ENCODE data around the gene SLC38A8. TPM values are rescaled to one million over a fixed set of nuclear protein-coding genes. Genes with fewer than 3 reads are reported as not detected.

SLC38A8 gene
- total RNA-seq, 6 experiments from 2014 or later, result not detected

DNA sequence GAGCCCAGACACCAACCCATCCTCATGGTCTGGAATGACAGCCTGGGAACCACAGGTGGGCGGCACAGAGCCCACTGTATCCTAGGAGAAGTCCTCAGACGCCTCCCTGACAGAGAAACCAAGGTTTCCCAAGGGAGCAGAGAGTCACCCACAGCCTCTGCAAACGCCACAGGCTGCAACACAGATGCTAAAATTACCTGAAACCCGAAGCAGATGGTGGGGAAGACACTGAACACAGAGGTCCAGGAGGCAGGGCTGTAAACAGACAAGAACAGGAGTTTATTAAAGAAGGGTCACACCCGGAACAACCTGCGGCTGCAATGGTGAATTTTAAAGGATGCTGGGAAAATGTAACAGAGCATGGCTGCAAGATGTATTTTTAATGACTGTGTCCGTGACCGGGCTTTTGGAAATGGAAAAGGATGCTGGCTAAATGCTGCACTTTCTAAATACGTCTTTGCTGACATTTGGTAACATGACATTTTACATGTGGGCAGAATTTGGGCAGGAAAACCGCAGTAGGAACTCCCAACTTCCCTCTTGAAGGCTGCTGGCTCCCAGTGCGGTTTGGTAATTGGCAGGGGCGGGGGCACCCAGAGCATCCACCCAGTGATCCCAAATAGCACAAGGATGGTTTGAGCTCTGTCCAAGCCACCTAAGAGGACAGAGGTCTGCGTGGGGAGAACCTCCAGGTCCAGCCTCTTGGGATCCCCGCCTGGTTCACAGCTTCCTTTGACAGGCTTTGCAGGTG, 13.1 kb downstream of the SLC38A8 start:
- Mint-ChIP-seq H3K9me3 (no peaks in the 10 kb centered on the region), H3K27me3 (ENCODE audit: insufficient read depth) (peaks cover 24% of the 10 kb centered on the region), H3K4me3 (no peak overlapping the region), H3K27ac (no peak overlapping the region), H3K4me1 (ENCODE audit: low read depth) (peaks cover 8% of the 10 kb centered on the region), H3K36me3 (ENCODE audit: low read depth) (no peaks in the 10 kb centered on the region)
- TF ChIP-seq, protein P1, sequence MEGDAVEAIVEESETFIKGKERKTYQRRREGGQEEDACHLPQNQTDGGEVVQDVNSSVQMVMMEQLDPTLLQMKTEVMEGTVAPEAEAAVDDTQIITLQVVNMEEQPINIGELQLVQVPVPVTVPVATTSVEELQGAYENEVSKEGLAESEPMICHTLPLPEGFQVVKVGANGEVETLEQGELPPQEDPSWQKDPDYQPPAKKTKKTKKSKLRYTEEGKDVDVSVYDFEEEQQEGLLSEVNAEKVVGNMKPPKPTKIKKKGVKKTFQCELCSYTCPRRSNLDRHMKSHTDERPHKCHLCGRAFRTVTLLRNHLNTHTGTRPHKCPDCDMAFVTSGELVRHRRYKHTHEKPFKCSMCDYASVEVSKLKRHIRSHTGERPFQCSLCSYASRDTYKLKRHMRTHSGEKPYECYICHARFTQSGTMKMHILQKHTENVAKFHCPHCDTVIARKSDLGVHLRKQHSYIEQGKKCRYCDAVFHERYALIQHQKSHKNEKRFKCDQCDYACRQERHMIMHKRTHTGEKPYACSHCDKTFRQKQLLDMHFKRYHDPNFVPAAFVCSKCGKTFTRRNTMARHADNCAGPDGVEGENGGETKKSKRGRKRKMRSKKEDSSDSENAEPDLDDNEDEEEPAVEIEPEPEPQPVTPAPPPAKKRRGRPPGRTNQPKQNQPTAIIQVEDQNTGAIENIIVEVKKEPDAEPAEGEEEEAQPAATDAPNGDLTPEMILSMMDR (IDR thresholded peaks at IDR 0.05), result no peak
- DNase-seq, result no peak

DNA sequence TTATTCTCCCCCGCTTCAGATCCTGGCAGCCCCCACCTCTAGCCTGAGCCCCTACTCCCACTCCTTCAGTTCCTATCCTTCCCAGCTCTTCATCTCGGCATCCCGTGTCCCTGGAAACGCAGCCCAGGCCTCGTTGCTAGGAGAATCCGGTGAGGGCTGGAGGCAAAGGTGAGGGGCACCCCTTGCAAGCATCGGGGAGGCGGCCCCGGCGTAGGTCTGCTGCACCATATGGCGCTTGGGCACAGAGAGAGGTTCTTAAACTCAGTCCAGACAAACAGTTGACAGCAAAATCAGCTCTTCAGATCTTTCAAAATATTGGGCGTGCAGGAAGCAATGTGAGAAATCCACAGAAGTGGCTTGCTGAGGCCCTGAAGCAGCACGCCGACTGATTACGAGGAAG, 15.0 kb downstream of the SLC38A8 start:
- TF ChIP-seq, protein P1 (IDR thresholded peaks at IDR 0.05), result no peak
- Mint-ChIP-seq H3K27me3 (ENCODE audit: insufficient read depth) (peaks cover 26% of the 10 kb centered on the region), H3K4me1 (ENCODE audit: low read depth) (peaks cover 8% of the 10 kb centered on the region), H3K4me3 (no peak overlapping the region), H3K27ac (no peak overlapping the region), H3K9me3 (peaks cover 1% of the 10 kb centered on the region; the same call in 1 of the 2 replicates), H3K36me3 (ENCODE audit: low read depth) (no peaks in the 10 kb centered on the region)
- DNase-seq, result no peak

DNA sequence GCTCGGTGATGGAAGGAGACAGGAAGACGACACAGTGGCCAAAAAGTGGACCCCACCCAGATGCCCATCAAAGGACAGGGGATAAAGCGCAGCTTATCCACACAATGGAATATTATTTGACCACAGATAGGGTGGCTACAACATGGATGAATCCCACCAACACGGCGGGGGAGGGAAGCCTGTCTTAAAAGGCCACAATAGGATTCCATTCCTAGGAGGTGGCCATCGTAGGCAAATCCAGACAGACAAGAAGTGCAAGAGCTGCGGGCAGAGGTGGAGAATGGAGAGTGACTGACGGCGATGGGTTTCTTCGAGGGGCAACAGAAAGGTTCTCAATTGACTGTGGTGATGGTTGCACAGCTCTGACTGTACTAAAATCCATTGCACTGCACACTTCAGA, 16.0 kb downstream of the SLC38A8 start:
- Mint-ChIP-seq H3K27ac (no peak overlapping the region), H3K9me3 (peaks cover 12% of the 10 kb centered on the region), H3K36me3 (ENCODE audit: low read depth) (peaks cover 7% of the 10 kb centered on the region), H3K27me3 (ENCODE audit: insufficient read depth) (peaks cover 28% of the 10 kb centered on the region), H3K4me1 (ENCODE audit: low read depth) (peaks cover 8% of the 10 kb centered on the region), H3K4me3 (no peak overlapping the region)
- DNase-seq, result no peak
- TF ChIP-seq, protein P1 (IDR thresholded peaks at IDR 0.05), result no peak

DNA sequence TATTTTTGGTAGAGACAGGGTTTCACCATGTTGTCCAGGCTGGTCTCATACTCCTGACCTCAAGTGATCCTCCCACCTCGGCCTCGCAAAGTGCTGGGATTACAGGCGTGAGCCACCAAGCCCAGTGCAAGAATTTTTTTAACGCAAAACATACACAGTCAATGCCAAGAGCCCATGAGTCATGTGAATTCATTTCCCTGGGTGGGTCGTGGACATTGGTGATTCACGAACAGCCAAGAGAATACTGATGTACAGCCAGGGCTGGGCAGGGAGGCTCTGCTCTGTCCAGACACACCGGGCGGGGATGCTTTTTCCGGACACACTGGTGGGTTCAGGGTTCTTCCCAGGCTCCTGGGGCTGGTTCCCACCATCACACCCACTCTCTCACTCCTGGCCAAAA, 17.7 kb downstream of the SLC38A8 start:
- peaks cover 27% of the 10 kb centered on the region for H3K9me3 Mint-ChIP-seq
- H3K36me3 Mint-ChIP-seq (ENCODE audit: low read depth), result peaks cover 18% of the 10 kb centered on the region
- H3K27me3 Mint-ChIP-seq (ENCODE audit: insufficient read depth), result peaks cover 31% of the 10 kb centered on the region
- H3K4me1 Mint-ChIP-seq (ENCODE audit: low read depth), result peaks cover 8% of the 10 kb centered on the region
- no peak overlapping the region for H3K4me3 Mint-ChIP-seq
- peak; percentile 28 for DNase-seq
- TF ChIP-seq, protein P1 (IDR thresholded peaks at IDR 0.05), result no peak
- H3K27ac Mint-ChIP-seq, result no peak overlapping the region

DNA sequence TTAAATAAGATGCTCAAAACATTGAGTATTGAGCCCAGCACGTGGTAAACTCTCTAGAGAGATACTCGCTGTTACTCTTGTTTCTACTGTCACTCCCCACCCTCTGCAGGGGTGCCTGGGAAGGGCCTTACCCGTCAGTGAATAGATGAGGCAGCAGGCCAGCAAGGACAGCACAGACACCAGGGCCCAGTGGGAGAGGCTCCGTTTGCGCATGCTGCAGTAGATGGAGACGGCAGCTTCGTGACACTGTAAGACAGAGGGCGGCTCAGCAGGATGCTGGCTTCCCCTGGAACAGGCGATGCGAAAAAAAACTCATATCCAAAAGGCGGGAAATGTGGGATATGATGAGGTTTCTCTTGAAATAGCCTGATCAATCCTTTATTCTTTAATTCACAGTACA, 20.0 kb downstream of the SLC38A8 start:
- DNase-seq, result no peak
- Mint-ChIP-seq H3K36me3 (ENCODE audit: low read depth) (peaks cover 18% of the 10 kb centered on the region), H3K4me3 (no peak overlapping the region), H3K27ac (no peak overlapping the region), H3K4me1 (ENCODE audit: low read depth) (peaks cover 8% of the 10 kb centered on the region), H3K9me3 (peaks cover 40% of the 10 kb centered on the region), H3K27me3 (ENCODE audit: insufficient read depth) (peaks cover 33% of the 10 kb centered on the region)
- TF ChIP-seq, protein P1 (IDR thresholded peaks at IDR 0.05), result no peak

Measured in HFFc6 (cell line).